HEK293 (cell line): ENCODE results near the gene RPS14.

ENCODE experiments used
- CTCF ChIA-PET: fragments of 350-600 bp; formaldehyde crosslinking; extraction: SDS; loops from one replicate; lab custom pipeline; 2021; ENCODE audit warnings: antibody characterized with exemption; lab: Yijun Ruan, JAX
- POLR2A ChIA-PET: fragments of 300-600 bp; formaldehyde crosslinking; extraction: SDS; loops from one replicate; lab custom pipeline; 2020; ENCODE audit warnings: antibody characterized with exemption, inconsistent platforms; lab: Yijun Ruan, JAX
- H3K27ac ChIP-seq: fragments of 200-500 bp; sonication (Bioruptor generic); 2 replicates; pipeline ENCODE4 v1.5.1; 2014; ENCODE audit warnings: low read depth, low read length, control low read depth, inconsistent platforms; ENCODE audit errors: extremely low read depth
- H3K36me3 ChIP-seq, 2 experiments: fragments of 200-500 bp in 1 of 2; sonication (Bioruptor generic) in 1 of 2; 1 replicate in 1 of 2; 2 replicates in 1 of 2; pipeline ENCODE4 v1.5.1; 2014 to 2017; ENCODE audit warnings: inconsistent platforms in 2 of 2, low read length in 2 of 2; ENCODE audit not compliant: control insufficient read depth in 2 of 2, insufficient read depth in 1 of 2
- H3K4me1 ChIP-seq: fragments of 200-500 bp; sonication (Bioruptor generic); 2 replicates; pipeline ENCODE4 v1.5.1; 2014; ENCODE audit warnings: mild to moderate bottlenecking, low read length, inconsistent platforms; ENCODE audit not compliant: control insufficient read depth, insufficient read depth
- H3K4me3 ChIP-seq: 2 replicates; pipeline ENCODE4 v1.5.1; 2011; ENCODE audit warnings: low read depth, mild to moderate bottlenecking, control low read depth, low read length, moderate library complexity
- H3K9me3 ChIP-seq: fragments of 200-500 bp; sonication (Bioruptor generic); 2 replicates; pipeline ENCODE4 v1.5.1; 2014; ENCODE audit warnings: low read depth, low read length, inconsistent platforms; ENCODE audit not compliant: control insufficient read depth, insufficient read depth
- HOXA7 ChIP-seq: sonication (generic); formaldehyde crosslinking; IDR thresholded peaks from 2 replicates; pipeline ENCODE4 v1.8.1; 2022; ENCODE audit warnings: missing genetic modification reagents, borderline replicate concordance
- HOXC10 ChIP-seq: sonication (generic); formaldehyde crosslinking; IDR thresholded peaks from 2 replicates; pipeline ENCODE4 v1.8.1; 2023; ENCODE audit warnings: mild to moderate bottlenecking, missing genetic modification reagents
- KLF10 ChIP-seq: fragments of 450-650 bp; IDR thresholded peaks from 2 replicates; pipeline ENCODE4 v1.5.1; 2018; ENCODE audit warnings: missing biosample characterization, mild to moderate bottlenecking, missing genetic modification characterization
- PRDM1 ChIP-seq: fragments of 450-650 bp; formaldehyde crosslinking; IDR thresholded peaks from 2 replicates; pipeline ENCODE4; 2016; ENCODE audit warnings: missing biosample characterization, missing genetic modification characterization
- SCRT1 ChIP-seq: fragments of 450-650 bp; formaldehyde crosslinking; IDR thresholded peaks from 2 replicates; pipeline ENCODE4 v1.5.1; 2016; ENCODE audit warnings: missing biosample characterization, missing genetic modification characterization, borderline replicate concordance
- ZBTB17 ChIP-seq: fragments of 450-650 bp; formaldehyde crosslinking; IDR thresholded peaks from 2 replicates; pipeline ENCODE4 v1.5.1; 2016; ENCODE audit warnings: missing biosample characterization, missing genetic modification characterization
- ZFHX2 ChIP-seq: fragments of 450-650 bp; formaldehyde crosslinking; conservative IDR thresholded peaks from 2 replicates; pipeline ENCODE4 v1.5.1; 2016; ENCODE audit warnings: missing biosample characterization, missing genetic modification characterization
- ZNF132 ChIP-seq: fragments of 450-650 bp; formaldehyde crosslinking; IDR thresholded peaks from 2 replicates; pipeline ENCODE4 v1.5.1; 2017; ENCODE audit warnings: missing biosample characterization, missing genetic modification characterization, borderline replicate concordance
- ZNF175 ChIP-seq: fragments of 450-650 bp; formaldehyde crosslinking; IDR thresholded peaks from 2 replicates; pipeline ENCODE4 v1.5.1; 2016; ENCODE audit warnings: missing biosample characterization, missing genetic modification characterization
- ZNF184 ChIP-seq: fragments of 450-650 bp; IDR thresholded peaks from 2 replicates; pipeline ENCODE4 v1.5.1; 2018; ENCODE audit warnings: missing biosample characterization, mild to moderate bottlenecking, missing genetic modification characterization
- ZNF19 ChIP-seq: fragments of 450-650 bp; formaldehyde crosslinking; IDR thresholded peaks from 2 replicates; pipeline ENCODE4; 2016; ENCODE audit warnings: missing biosample characterization, missing genetic modification characterization, low read depth
- ZNF211 ChIP-seq: fragments of 450-650 bp; formaldehyde crosslinking; IDR thresholded peaks from 2 replicates; pipeline ENCODE4 v1.5.1; 2016; ENCODE audit warnings: low read depth, missing biosample characterization, missing genetic modification characterization
- ZNF24 ChIP-seq: fragments of 450-650 bp; formaldehyde crosslinking; IDR thresholded peaks from 2 replicates; pipeline ENCODE4 v1.5.1; 2016; ENCODE audit warnings: missing biosample characterization, missing genetic modification characterization
- ZNF37A ChIP-seq: fragments of 450-650 bp; IDR thresholded peaks from 2 replicates; pipeline ENCODE4 v1.5.1; 2018; ENCODE audit warnings: missing biosample characterization, missing genetic modification characterization
- ZNF391 ChIP-seq: fragments of 450-650 bp; formaldehyde crosslinking; IDR thresholded peaks from 2 replicates; pipeline ENCODE4 v1.5.1; 2016; ENCODE audit warnings: low read depth, missing biosample characterization, missing genetic modification characterization, borderline replicate concordance
- ZNF548 ChIP-seq: fragments of 450-650 bp; formaldehyde crosslinking; IDR thresholded peaks from 2 replicates; pipeline ENCODE4 v1.5.1; 2016; ENCODE audit warnings: missing biosample characterization, missing genetic modification characterization
- ZNF560 ChIP-seq: fragments of 450-650 bp; formaldehyde crosslinking; IDR thresholded peaks from 2 replicates; pipeline ENCODE4 v1.5.1; 2017; ENCODE audit warnings: missing biosample characterization, missing genetic modification characterization, borderline replicate concordance
- ZNF610 ChIP-seq: fragments of 450-650 bp; formaldehyde crosslinking; IDR thresholded peaks from 2 replicates; pipeline ENCODE4 v1.5.1; 2016; ENCODE audit warnings: missing biosample characterization, missing genetic modification characterization, borderline replicate concordance
- ZNF654 ChIP-seq: fragments of 450-650 bp; formaldehyde crosslinking; IDR thresholded peaks from 2 replicates; pipeline ENCODE4 v1.5.1; 2016; ENCODE audit warnings: low read depth, missing biosample characterization, missing genetic modification characterization
- ZNF670 ChIP-seq: fragments of 450-650 bp; formaldehyde crosslinking; IDR thresholded peaks from 2 replicates; pipeline ENCODE4 v1.5.1; 2016; ENCODE audit warnings: missing biosample characterization, missing genetic modification characterization, low read depth
- ZNF677 ChIP-seq: fragments of 450-650 bp; IDR thresholded peaks from 2 replicates; pipeline ENCODE4 v1.5.0; 2018; ENCODE audit warnings: missing biosample characterization, mild to moderate bottlenecking, missing genetic modification characterization, moderate library complexity
- ZNF707 ChIP-seq: fragments of 450-650 bp; formaldehyde crosslinking; IDR thresholded peaks from 2 replicates; pipeline ENCODE4 v1.5.1; 2016; ENCODE audit warnings: missing biosample characterization, missing genetic modification characterization
- ZNF777 ChIP-seq: fragments of 450-650 bp; formaldehyde crosslinking; IDR thresholded peaks from 2 replicates; pipeline ENCODE4 v1.5.1; 2017; ENCODE audit warnings: missing biosample characterization, missing genetic modification characterization, borderline replicate concordance
- ZNF791 ChIP-seq: fragments of 450-650 bp; formaldehyde crosslinking; IDR thresholded peaks from 2 replicates; pipeline ENCODE4 v1.5.1; 2016; ENCODE audit warnings: missing biosample characterization, missing genetic modification characterization
- TF ChIP-seq, protein P1 (sequence below): fragments of 450-650 bp; formaldehyde crosslinking; IDR thresholded peaks from 2 replicates; pipeline ENCODE4 v1.5.1; 2016; ENCODE audit warnings: missing biosample characterization, missing genetic modification characterization
- TF ChIP-seq, protein P2 (sequence below): fragments of 450-650 bp; formaldehyde crosslinking; IDR thresholded peaks from 2 replicates; pipeline ENCODE4 v1.5.1; 2016; ENCODE audit warnings: missing biosample characterization, missing genetic modification characterization, low read depth

Gene RPS14

DNA sequence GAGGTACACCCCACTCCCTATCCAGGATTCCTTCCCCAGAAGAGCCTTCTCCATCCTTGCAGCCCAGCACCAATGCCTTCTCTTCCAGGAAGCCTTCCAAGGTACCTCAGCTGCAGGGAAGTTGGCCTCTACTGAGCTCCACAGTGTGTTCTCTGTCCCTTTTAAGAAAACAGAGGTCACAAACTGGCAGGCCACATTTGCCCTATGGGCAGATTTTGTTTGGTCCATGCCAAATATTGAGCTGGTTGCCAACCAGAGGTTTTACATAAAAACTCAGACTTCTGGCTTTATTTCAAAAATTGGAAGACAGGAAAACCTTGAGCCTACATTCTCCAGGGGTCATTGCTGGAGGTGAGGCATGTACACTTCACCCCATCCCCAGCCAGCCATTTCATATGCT, 49.4 kb upstream of the RPS14 start:
- ChIA-PET POLR2A (interaction anchor here (0.6 to 3.1 kb wide), 2 partner anchors 12 to 88 kb away, joined by 3 to 11 read pairs; no protein-coding TSS in a partner anchor), CTCF (interaction anchor here (1.0 to 1.8 kb wide), 5 partner anchors 9 to 213 kb away, joined by 3 to 6 read pairs (median 3); no protein-coding TSS in a partner anchor)
- peaks cover 0 to 3% of the 10 kb centered on the region in 2 experiments; a peak in 2 of 3 replicates for H3K36me3 ChIP-seq
- TF ChIP-seq ZNF707 (tag by site-specific recombination) (0 out of 2 replicates have a peak, but pooled peaks have one; percentile 27), ZNF670 (no peak)
- H3K4me1 ChIP-seq: peaks cover 27% of the 10 kb centered on the region
- H3K9me3 ChIP-seq: no peaks in the 10 kb centered on the region
- H3K27ac ChIP-seq: no peak overlapping the region
- no peak overlapping the region for H3K4me3 ChIP-seq

DNA sequence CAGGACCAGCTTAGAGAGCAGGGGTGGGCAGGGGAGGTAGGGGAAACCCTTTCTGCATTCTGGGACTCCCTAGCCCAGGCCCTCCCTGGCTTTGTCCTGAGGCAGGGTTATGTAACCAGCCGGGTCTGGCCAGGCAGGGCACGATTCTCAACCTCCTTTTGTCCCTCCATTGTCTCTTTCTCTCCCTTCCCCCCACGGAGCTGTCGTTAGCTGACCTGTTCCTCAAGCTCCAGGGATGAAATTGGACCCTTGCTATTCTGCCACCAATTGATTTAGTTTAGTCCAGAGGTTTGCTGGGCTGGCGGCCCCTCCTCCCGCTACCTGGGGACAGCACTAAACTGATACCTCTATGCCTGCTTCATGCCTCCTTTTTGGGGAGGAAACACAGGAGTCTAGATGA, 49.0 kb upstream of the RPS14 start:
- peaks cover 0 to 3% of the 10 kb centered on the region in 2 experiments; a peak in 2 of 3 replicates for H3K36me3 ChIP-seq
- no peak for TF ChIP-seq KLF10 (tag by site-specific recombination)
- TF ChIP-seq, protein P1, sequence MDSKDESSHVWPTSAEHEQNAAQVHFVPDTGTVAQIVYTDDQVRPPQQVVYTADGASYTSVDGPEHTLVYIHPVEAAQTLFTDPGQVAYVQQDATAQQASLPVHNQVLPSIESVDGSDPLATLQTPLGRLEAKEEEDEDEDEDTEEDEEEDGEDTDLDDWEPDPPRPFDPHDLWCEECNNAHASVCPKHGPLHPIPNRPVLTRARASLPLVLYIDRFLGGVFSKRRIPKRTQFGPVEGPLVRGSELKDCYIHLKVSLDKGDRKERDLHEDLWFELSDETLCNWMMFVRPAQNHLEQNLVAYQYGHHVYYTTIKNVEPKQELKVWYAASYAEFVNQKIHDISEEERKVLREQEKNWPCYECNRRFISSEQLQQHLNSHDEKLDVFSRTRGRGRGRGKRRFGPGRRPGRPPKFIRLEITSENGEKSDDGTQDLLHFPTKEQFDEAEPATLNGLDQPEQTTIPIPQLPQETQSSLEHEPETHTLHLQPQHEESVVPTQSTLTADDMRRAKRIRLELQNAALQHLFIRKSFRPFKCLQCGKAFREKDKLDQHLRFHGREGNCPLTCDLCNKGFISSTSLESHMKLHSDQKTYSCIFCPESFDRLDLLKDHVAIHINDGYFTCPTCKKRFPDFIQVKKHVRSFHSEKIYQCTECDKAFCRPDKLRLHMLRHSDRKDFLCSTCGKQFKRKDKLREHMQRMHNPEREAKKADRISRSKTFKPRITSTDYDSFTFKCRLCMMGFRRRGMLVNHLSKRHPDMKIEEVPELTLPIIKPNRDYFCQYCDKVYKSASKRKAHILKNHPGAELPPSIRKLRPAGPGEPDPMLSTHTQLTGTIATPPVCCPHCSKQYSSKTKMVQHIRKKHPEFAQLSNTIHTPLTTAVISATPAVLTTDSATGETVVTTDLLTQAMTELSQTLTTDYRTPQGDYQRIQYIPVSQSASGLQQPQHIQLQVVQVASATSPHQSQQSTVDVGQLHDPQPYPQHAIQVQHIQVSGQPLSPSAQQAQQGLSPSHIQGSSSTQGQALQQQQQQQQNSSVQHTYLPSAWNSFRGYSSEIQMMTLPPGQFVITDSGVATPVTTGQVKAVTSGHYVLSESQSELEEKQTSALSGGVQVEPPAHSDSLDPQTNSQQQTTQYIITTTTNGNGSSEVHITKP (tag by site-specific recombination): peak; percentile 86
- TF ChIP-seq, all 188 proteins: peak for 1
- Histone ChIP-seq H3K4me3 (no peak overlapping the region), H3K9me3 (no peaks in the 10 kb centered on the region), H3K27ac (no peak overlapping the region), H3K4me1 (peaks cover 27% of the 10 kb centered on the region)
- CTCF ChIA-PET: interaction anchor here (1.0 to 1.4 kb wide), 3 partner anchors 10 to 213 kb away, joined by 3 to 6 read pairs (median 3); no protein-coding TSS in a partner anchor
- POLR2A ChIA-PET: interaction anchor here (0.6 to 3.1 kb wide), 4 partner anchors 12 to 123 kb away, joined by 3 to 11 read pairs (median 4); no protein-coding TSS in a partner anchor

DNA sequence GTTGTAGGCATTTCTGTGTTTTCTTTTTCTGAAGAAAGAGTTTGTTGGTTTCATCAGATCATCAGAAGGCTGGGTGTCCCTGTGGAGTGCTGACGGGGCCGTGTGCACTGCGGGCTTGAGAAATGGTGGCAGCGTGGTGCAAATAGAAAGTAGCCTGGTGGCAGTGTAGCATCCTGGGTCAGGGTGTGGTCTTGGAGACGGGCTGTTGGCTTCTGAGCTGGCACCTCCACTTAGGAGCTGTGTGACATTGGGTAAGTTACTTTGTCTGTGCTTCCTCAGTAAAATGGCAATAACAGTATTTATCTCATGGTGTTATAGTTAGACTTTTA, 48.4 kb upstream of the RPS14 start:
- POLR2A ChIA-PET: interaction anchor here (0.7 to 3.1 kb wide), 3 partner anchors 11 to 123 kb away, joined by 3 to 11 read pairs (median 5); no protein-coding TSS in a partner anchor

DNA sequence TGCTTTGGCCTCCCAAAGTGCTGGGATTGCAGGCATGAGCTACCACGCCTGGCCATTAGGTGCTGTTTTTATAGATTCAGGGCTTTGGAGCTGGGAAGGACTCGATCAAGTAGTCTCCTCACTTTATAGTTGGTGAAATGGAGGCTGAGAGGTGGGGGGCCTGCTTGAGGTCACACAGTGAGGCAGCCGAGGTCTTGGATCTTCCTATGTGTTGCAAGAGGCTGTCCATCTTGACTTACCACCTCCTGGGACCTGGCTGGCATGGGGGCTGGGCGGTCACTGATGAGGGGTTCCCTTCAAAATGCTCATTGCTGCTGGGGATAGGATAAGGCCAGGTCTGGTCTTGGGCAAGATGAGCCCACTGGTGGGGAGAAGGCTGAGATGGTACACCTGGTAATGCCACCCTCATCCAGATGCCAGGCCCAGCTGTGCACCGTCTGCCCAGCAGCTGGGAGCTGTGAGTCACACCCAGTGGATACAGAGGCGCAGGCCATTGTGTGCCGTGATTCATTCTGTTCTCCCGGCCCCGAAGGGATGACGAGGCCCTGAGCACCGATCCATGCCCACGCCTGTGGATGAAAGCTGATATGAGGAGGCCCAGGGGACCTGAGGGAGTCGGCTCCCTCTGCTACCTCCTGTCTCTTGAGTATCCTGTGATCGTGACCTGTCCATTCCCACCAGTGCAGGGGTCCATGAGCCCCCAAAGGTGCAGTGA, 47.9 kb upstream of the RPS14 start:
- H3K36me3 ChIP-seq: peaks cover 0 to 3% of the 10 kb centered on the region in 2 experiments; a peak in 2 of 3 replicates
- H3K27ac ChIP-seq: no peak overlapping the region
- no peak overlapping the region for H3K4me3 ChIP-seq
- H3K4me1 ChIP-seq: peaks cover 27% of the 10 kb centered on the region
- no peaks in the 10 kb centered on the region for H3K9me3 ChIP-seq
- ChIA-PET CTCF (interaction anchor here (0.6 to 1.6 kb wide), 3 partner anchors 13 to 47 kb away, joined by 3 to 5 read pairs (median 3); no protein-coding TSS in a partner anchor), POLR2A (interaction anchor here (3.1 kb wide), 1 partner anchor 10 kb away, joined by 11 read pairs; no protein-coding TSS in a partner anchor)
- TF ChIP-seq ZNF24 (no peak), ZNF677 (tag by site-specific recombination) (no peak), ZNF777 (tag by site-specific recombination) (no peak), ZNF211 (tag by site-specific recombination) (no peak), ZNF37A (tag by site-specific recombination) (no peak), ZNF132 (tag by site-specific recombination) (no peak), PRDM1 (tag by site-specific recombination) (no peak), ZNF560 (tag by site-specific recombination) (no peak), SCRT1 (tag by site-specific recombination) (no peak), ZNF548 (no peak), ZNF707 (tag by site-specific recombination) (no peak), ZFHX2 (tag by site-specific recombination) (peak; percentile 74), ZNF19 (tag by site-specific recombination) (no peak), HOXC10 (CRISPR knock-in tag) (no peak), ZNF610 (tag by site-specific recombination) (no peak)
- TF ChIP-seq, protein P2, sequence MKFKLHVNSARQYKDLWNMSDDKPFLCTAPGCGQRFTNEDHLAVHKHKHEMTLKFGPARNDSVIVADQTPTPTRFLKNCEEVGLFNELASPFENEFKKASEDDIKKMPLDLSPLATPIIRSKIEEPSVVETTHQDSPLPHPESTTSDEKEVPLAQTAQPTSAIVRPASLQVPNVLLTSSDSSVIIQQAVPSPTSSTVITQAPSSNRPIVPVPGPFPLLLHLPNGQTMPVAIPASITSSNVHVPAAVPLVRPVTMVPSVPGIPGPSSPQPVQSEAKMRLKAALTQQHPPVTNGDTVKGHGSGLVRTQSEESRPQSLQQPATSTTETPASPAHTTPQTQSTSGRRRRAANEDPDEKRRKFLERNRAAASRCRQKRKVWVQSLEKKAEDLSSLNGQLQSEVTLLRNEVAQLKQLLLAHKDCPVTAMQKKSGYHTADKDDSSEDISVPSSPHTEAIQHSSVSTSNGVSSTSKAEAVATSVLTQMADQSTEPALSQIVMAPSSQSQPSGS (tag by site-specific recombination): no peak

More for the DNA sequence above, 48.4 kb upstream of the RPS14 start:
- no peak overlapping the region for H3K4me3 ChIP-seq
- no peaks in the 10 kb centered on the region for H3K9me3 ChIP-seq
- CTCF ChIA-PET: interaction anchor here (0.6 to 1.6 kb wide), 5 partner anchors 11 to 214 kb away, joined by 3 to 6 read pairs (median 3); no protein-coding TSS in a partner anchor
- H3K4me1 ChIP-seq: peaks cover 27% of the 10 kb centered on the region
- peaks cover 0 to 3% of the 10 kb centered on the region in 2 experiments; a peak in 2 of 3 replicates for H3K36me3 ChIP-seq
- TF ChIP-seq ZNF175 (tag by site-specific recombination) (no peak), ZBTB17 (tag by site-specific recombination) (peak; percentile 52; the same call in 1 of the 2 replicates), ZNF654 (tag by site-specific recombination) (no peak), ZNF391 (tag by site-specific recombination) (no peak), ZNF791 (tag by site-specific recombination) (no peak), ZNF184 (peak; percentile 7; the same call in 1 of the 2 replicates), HOXA7 (CRISPR knock-in tag) (no peak)
- TF ChIP-seq, all 188 proteins: peak for 2
- H3K27ac ChIP-seq: no peak overlapping the region
